ENCODE measurements around the gene ZNF300.
"Not testable (repeated sequence)": the region's sequence is repeated elsewhere in the genome, so short reads cannot be mapped to it uniquely, and the experiment has no call there.

Gene ZNF300

DNA sequence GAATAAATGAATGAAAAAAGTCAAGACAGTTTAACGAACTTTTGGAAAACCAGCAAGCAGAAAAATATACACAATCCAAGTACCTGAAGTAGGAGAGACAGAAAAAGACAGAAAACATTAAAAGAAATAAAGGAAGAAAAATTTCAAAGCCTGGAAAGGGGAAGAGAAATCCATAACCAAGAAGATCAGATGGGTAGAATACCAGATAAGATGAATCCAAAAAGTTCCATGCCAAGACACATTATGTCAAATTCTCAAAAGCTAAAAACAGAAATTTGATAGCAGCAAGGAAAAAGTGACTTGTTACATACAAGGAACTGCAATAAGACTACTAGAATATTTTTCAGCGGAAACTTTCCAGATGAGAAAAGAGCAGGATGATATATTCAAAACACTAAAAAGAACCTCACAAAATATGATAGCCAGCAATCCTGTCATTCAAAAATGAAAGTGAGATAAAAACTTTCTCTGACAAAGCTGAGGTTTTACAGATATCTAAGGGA is 7.6 kb upstream of the ZNF300 start:
- H3K4me3 ChIP-seq (ENCODE audit: low read depth, low read length): no peak overlapping the region
- TF ChIP-seq, protein P1, sequence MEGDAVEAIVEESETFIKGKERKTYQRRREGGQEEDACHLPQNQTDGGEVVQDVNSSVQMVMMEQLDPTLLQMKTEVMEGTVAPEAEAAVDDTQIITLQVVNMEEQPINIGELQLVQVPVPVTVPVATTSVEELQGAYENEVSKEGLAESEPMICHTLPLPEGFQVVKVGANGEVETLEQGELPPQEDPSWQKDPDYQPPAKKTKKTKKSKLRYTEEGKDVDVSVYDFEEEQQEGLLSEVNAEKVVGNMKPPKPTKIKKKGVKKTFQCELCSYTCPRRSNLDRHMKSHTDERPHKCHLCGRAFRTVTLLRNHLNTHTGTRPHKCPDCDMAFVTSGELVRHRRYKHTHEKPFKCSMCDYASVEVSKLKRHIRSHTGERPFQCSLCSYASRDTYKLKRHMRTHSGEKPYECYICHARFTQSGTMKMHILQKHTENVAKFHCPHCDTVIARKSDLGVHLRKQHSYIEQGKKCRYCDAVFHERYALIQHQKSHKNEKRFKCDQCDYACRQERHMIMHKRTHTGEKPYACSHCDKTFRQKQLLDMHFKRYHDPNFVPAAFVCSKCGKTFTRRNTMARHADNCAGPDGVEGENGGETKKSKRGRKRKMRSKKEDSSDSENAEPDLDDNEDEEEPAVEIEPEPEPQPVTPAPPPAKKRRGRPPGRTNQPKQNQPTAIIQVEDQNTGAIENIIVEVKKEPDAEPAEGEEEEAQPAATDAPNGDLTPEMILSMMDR (IDR thresholded peaks at IDR 0.05; ENCODE audit: low read depth, low read length): no peak

DNA sequence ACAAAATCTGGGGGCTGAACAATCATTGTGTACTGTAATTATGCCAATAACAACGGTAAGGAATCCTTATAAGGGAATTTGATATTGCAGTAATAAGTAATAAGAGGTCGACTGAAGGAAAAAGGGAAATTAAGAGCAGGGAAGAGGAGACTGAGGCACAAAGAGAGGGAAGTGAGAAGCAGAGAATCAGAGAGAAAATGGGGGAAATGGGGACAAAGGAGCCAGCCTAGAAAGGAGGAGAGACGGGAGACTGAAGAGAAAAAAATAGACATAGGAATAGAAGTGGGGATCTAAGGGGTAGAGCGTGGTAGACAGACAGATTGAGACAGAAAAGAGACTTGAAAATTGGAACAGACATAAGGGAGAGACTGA is 518 bp upstream of the ZNF300 start:
- TF ChIP-seq, protein P1 (IDR thresholded peaks at IDR 0.05; ENCODE audit: low read depth, low read length): no peak
- peak overlapping the region; percentile 74 for H3K4me3 ChIP-seq (ENCODE audit: low read depth, low read length)

DNA sequence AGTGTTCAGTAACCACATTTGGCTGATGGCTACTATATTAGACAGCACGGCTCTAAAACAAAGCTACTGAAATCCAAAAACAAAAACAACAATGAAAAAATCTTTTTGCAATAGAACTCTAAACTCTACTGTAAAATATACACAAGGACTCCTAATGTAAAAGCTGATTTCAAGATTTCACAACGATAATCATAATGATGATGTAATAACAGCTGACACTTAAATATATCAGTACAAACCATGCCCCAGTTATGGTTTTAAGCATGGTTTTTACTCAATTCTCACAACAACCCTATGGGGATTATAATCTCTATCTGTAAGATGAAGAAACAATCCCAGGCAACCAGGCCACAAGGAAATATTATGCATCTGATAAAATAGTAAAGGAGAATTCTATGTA is 3.3 kb downstream of the ZNF300 start:
- TF ChIP-seq, protein P1 (IDR thresholded peaks at IDR 0.05; ENCODE audit: low read depth, low read length): no peak
- H3K4me3 ChIP-seq (ENCODE audit: low read depth, low read length): no peak overlapping the region

DNA sequence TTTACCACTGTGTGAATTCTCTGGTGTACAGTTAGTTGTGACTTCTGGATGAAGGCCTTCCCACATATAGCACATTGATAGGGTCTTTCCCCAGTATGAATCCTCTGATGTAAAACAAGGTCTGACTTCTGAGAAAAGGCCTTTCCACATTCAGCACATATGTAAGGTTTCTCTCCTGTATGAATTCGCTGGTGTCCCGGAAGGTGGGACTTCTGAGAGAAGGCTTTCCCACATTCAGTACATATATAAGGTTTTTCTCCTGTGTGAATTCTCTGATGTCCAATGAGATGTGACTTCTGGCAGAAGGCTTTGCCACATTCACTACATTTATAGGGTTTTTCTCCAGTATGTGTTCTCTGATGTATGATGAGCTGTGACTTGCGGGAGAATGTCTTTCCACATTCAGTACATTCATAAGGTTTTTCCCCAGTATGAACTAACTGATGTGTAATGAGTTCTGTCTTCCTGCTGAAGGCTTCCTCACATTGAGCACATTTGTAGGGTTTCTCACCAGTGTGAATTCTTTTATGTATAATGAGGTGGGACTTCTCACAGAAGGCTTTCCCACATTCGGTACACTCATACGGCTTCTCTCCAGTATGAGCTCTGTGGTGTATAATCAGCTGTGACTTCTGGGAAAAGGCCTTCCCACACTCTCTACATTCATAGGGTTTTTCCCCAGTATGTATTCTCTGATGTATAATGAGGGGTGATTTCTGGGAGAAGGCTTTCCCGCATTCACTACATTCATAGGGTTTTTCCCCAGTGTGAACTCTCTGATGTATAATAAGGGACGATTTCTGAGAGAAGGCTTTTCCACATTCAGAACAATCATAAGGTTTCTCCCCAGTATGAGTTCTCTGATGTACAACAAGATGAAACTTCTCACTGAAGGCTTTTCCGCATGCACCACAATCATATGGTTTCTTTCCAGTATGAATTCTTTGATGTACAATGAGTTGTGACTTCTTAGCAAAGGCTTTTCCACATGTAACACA is 9.1 kb downstream of the ZNF300 start:
- TF ChIP-seq, protein P1 (IDR thresholded peaks at IDR 0.05; ENCODE audit: low read depth, low read length): no peak
- H3K4me3 ChIP-seq (ENCODE audit: low read depth, low read length): no peak overlapping the region

DNA sequence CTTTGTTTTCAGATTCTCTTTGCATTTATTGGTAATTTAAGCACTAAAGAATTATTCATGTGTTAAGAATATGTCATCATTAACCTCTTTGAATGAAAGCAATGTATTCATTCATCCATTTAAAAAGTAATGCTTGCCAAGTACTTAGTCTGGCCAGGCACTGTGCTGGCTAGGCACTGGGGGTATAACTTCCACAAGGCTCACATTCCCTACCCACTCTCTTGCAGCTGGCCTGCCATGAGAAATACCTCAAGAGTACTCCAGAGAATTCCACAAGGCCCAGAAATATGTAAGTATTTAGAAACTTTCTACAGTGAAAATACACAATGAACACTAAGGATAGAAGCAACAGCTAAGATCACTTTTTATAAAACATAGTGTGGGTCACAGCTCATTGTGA is 25.4 kb downstream of the ZNF300 start:
- H3K4me3 ChIP-seq (ENCODE audit: low read depth, low read length): no peak overlapping the region
- TF ChIP-seq, protein P1 (IDR thresholded peaks at IDR 0.05; ENCODE audit: low read depth, low read length): no peak

DNA sequence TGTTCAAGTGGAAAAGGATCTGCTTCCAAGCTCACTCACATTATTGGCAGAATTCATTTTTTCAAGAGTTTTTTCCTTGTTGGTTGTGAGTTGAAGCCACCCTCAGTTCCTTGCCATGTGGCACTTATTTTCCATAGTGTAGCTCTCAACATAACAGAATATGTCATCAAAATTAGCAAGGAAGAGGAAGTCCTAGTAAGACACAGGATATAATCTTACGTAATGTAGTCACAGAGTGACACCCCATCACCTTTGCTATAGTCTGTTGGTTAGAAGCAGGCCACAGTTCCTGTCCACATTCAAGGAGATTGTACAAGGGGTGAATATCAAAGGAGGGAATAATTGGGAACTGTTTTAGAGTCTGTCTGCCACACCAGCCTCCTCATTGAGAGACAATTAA is 42.7 kb downstream of the ZNF300 start:
- TF ChIP-seq, protein P1 (IDR thresholded peaks at IDR 0.05; ENCODE audit: low read depth, low read length): no peak
- H3K4me3 ChIP-seq (ENCODE audit: low read depth, low read length): no peak overlapping the region

DNA sequence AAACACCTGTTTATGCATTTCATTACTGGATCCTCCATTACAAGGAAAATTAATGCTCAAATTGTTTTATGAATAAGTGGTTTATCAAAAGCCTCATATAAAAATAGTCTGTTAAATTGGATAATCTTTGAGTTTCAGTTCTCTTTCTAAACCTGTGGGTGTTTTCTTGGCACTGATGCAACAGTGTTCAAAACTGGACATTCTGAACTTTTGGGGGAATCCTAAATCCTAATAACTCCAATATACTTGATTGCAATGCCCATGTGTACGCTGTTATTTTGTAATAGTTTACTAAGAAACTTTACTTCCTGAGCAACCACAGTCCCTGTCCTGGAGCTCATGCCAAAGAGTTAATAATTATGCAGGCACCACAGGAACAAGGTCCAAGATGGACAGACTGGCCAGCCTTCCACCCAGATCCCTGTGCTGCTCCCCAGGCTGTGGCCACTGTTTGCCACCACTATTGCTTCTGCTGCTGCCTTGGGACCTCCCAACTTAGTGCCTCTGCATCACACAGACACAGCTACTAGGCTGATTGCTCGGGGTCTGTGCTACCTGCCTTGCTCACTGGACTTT is 44.4 kb downstream of the ZNF300 start:
- TF ChIP-seq, protein P1 (IDR thresholded peaks at IDR 0.05; ENCODE audit: low read depth, low read length): no peak
- no peak overlapping the region for H3K4me3 ChIP-seq (ENCODE audit: low read depth, low read length)

DNA sequence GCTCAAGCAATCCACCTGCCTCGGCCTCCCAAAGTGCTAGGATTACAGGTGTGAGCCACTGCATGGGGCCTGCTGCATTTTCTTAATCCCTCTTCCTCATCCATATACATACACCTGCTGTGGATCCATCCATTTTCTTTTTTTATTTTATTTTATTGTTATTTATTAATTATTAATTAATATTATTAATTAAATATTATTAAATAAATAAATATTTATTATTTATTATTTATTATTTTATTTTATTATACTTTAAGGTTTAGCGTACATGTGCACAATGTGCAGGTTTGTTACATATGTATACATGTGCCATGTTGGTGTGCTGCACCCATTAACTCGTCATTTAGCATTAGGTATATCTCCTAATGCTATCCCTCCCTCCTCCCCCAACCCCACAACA is 48.1 kb downstream of the ZNF300 start:
- H3K4me3 ChIP-seq (ENCODE audit: low read depth, low read length): not testable (repeated sequence)
